HG02798 (cell line): Measurements from ENCODE around the gene HOXC11.

Experiments
- ATAC-seq: cut with Tn5 transposase; IDR thresholded peaks from one replicate; pipeline ENCODE4 v1.9.1; 2021; ENCODE audit warnings: mild to moderate bottlenecking; ENCODE audit not compliant: unreplicated experiment, poor library complexity

Gene HOXC11

DNA sequence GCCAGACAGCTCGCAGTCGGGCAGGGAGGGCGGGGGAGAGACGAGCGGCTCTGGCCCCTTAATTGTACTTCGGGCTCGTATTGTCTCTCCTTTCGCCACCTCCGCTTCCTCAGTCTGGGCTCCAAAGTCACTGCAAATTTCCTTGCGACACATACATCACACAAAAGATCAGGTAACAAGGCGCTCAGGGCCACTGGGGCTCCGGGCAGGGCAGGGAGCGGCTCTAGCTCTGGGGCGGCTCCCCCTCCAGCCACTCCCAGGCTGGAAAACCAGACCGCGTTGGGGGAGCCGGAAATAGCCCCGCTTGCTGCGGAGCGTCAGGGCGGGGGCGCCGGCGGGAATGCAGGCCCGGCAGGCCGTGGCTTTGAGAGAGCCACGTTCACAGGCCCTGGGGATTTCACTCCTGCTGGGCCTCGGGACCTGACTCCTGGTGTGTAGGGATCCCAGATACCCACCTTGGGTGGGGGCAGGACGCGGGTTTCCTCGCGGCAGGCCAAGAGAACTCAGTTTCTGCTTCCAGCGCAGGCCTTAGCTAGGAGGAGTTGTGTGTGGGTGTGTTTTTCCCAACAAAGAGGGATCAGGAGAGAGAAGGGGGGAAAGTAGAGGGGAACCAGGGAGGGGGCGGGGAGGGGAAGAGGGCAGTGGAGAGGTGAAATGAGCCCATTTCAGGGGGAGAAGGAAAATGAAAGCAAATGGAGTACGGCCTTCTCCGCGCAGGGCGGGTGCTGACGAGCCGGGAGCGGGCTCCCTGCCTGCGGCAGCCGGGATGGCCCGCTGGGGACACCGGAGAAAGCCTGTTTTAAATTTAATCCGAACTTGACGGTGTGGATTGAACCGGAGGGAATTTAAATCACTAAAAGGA, 22.7 kb downstream of the HOXC11 start:
- no peak for ATAC-seq

DNA sequence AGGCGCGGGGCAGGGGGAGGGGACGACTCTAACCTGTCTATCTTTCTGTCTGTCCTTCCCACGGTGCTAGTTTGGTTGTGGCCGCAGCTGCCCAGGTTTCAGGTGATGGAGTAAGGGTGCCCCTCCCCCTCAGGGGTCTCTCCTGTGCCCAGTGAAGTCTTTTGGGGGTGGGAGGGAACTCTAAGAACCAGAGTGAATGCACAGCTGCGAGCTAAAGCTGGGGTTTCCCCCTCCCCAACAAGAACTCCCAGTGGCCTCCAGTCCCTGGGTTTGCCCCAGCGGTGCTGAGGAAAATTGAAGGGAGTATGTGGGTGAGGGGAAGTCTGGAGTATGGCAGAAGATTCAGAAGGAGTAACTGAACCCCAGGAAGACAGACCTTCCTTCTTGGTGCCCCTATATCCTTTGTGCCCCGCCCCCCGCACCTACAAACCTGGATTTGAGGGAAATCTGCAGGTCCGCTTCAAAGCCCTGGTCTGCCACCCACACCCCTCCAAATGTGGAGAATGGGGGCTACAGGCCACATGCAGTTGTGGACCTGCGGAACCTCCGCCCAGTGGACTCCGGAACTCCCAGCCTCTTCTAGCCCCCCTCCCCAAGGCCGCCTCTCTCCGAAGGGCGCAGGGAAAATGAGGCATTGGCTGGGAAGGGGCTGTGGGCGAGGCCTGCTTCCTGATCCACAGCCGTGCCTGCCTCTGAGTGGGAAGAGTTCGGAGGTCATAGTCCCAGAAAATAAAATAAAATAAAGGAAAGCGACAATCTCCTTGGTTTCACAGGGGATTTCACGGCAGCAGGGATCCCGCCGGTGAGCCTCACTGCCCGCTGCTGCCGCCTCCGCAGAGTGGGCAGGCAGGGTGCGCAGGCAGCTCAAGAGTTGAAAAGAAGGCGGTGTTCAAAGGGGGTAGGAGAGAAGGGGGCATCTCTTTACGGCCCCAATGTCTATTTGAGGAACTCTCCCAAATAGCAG, 23.6 kb downstream of the HOXC11 start:
- no peak for ATAC-seq

- no peak for ATAC-seq
Measured at GRCh38 chr12:53997204-53998109, 24.5 kb downstream of the HOXC11 start.

DNA sequence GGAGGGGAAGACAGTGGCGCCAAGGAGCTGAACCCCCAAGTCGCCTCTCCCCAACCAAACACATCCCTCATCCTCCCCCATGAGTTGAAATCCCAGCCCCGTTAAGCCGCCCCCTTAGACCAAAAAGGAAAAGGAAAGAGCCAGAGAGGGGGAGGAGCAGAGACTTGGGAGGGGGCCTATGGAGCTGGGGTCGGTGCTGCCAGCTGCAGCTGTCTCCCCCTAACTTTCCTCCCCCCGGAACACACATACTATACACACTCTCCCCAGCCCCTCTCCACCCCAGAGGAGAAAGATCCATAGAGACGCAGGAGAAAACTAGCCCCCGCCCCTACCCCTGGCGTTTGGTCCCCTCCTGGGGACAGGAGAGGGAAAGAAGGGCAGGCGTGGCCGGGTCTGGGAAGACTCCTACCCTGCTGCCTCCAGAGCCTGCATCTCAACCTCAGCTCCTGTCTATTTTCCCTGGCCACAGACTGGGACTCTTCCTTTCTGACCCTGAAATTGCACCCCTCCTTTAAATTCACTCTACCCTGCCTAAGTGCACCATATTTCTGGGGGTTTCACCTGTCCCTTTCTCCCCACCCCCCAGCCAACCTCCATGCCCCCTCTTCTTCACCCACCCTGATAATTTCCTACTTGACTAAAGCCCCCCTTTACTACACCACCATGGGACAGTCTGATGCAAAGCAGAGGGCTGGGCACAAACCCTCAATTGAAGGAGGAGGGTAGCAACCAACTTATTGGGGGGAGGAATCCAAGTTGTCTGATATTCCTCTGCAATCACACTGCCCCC, 25.4 kb downstream of the HOXC11 start:
- no peak for ATAC-seq

DNA sequence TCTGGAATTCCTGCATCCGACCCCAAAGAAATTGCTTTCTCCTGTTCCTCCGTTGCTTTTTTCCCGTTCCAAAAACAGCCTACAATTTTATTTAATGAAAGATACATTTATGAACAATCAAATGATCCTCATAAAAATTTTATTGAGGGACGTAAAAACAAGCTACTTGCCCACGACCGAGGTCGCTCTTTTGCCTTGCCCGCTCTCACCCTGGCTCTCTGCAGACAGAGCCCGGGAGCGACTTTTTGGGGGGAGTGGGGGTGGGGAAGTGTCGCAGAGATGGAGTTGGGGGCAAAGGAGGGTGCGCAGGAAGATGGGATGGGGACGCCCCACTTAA, 25.9 kb downstream of the HOXC11 start:
- no peak for ATAC-seq

- no peak for ATAC-seq
Measured at GRCh38 chr12:53999559-54000115, 26.7 kb downstream of the HOXC11 start.

- no peak for ATAC-seq
Measured at GRCh38 chr12:54000116-54001114, 27.5 kb downstream of the HOXC11 start, which contains the start of gene HOXC9. Gene HOXC9 (plus strand): TSS chr12:54000161. CDS start chr12:54000189, 28 bp downstream.

- ATAC-seq = no peak
Measured at GRCh38 chr12:54001283-54002187, 28.6 kb downstream of the HOXC11 start.

GRCh38 chr12:54002278-54002914, 29.5 kb downstream of the HOXC11 start:
- ATAC-seq = no peak

DNA sequence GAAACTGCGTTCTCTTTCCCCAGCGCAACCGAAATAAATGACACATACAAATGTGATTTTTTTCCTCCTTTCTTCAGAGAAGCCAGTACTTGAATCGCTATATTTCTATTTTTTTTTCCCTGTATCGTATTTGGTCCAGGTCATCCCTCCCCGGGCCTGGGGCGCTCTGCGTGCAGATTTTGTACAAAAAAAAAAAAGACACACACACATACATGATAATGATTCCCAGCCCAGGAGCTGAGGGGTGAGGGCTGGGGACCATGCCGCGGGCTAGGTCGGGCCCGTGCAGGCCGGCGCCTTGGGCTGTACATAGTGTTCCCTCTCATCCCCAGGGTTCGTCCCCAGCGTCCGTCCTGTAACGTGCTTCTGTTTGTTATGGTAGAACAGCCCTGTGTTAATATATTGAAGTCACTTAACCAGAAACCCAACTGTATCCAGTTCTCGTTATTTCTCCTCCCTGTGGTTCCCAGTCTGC, 30.0 kb downstream of the HOXC11 start:
- no peak for ATAC-seq

- ATAC-seq = no peak
Measured at GRCh38 chr12:54003625-54004024, 30.7 kb downstream of the HOXC11 start.

- no peak for ATAC-seq
Measured at GRCh38 chr12:54004063-54004840, 31.3 kb downstream of the HOXC11 start.

GRCh38 chr12:54004841-54005530, 32.1 kb downstream of the HOXC11 start:
- no peak for ATAC-seq

DNA sequence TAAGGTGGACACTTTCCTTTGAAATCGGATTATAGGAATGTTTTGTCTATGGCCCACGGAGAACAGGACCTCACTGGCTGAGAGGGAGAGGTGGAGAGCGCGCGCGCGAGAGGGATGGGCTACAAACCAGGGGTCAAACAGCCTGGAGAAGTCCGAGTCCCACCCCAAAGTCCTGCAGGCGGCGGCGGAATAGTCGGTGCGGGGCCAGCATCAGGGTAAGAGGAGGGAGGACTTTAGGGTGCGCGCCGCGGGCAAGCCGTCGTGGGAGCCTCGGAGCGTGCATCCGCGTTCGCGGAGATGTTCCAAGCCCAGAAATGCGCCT, 32.6 kb downstream of the HOXC11 start:
- no peak for ATAC-seq
